DOHH2 (cell line): Measurements from ENCODE around the gene ENDOG.

Source experiments
- H3F3A ChIP-seq: fragments of 200-600 bp; sonication (generic), shearing (Covaris generic); 2 replicates; pipeline ENCODE4 v1.6.0; 2016; ENCODE audit warnings: antibody characterized with exemption, mild to moderate bottlenecking; ENCODE audit not compliant: control insufficient read depth, insufficient read depth
- H3K27ac ChIP-seq: fragments of 200-600 bp; sonication (generic); 2 replicates; pipeline ENCODE4 v1.5.1; 2014; ENCODE audit warnings: low read depth, mild to moderate bottlenecking, low read length, moderate library complexity
- H3K27me3 ChIP-seq: fragments of 200-600 bp; sonication (generic); 2 replicates; pipeline ENCODE4 v1.6.1; 2014; ENCODE audit warnings: mild to moderate bottlenecking, low read length, mixed read lengths; ENCODE audit not compliant: control insufficient read depth
- H3K36me3 ChIP-seq: fragments of 200-600 bp; sonication (generic); 2 replicates; pipeline ENCODE4 v1.6.1; 2014; ENCODE audit warnings: mild to moderate bottlenecking, low read length, moderate library complexity, mixed read lengths; ENCODE audit not compliant: control insufficient read depth
- H3K4me1 ChIP-seq: fragments of 200-600 bp; sonication (generic); 2 replicates; pipeline ENCODE4 v1.6.1; 2014; ENCODE audit warnings: mild to moderate bottlenecking, low read length, mixed read lengths; ENCODE audit not compliant: control insufficient read depth
- H3K4me2 ChIP-seq: fragments of 200-600 bp; sonication (generic); 2 replicates; pipeline ENCODE4 v1.6.0; 2014; ENCODE audit warnings: mild to moderate bottlenecking, low read length, moderate library complexity
- H3K4me3 ChIP-seq: fragments of 200-600 bp; sonication (generic); 2 replicates; pipeline ENCODE4 v1.5.1; 2014; ENCODE audit warnings: mild to moderate bottlenecking, low read length, mixed read lengths
- H3K79me2 ChIP-seq: fragments of 200-600 bp; sonication (generic); 2 replicates; pipeline ENCODE4 v1.6.1; 2014; ENCODE audit warnings: mild to moderate bottlenecking, low read length, mixed read lengths; ENCODE audit not compliant: control insufficient read depth
- H3K9me2 ChIP-seq: fragments of 200-600 bp; sonication (generic); replicated peaks from 2 replicates; pipeline ENCODE4 v1.6.1; 2014; ENCODE audit warnings: mild to moderate bottlenecking, low read length, mixed read lengths; ENCODE audit not compliant: control insufficient read depth
- H3K9me3 ChIP-seq: fragments of 200-600 bp; sonication (generic); 2 replicates; pipeline ENCODE4 v1.6.1; 2014; ENCODE audit warnings: antibody characterized with exemption, low read length, mixed read lengths; ENCODE audit not compliant: control insufficient read depth, insufficient read depth
- H4K20me1 ChIP-seq: fragments of 200-600 bp; sonication (generic); 2 replicates; pipeline ENCODE4 v1.6.0; 2014; ENCODE audit warnings: low read depth, mild to moderate bottlenecking, antibody characterized with exemption, low read length, moderate library complexity; ENCODE audit not compliant: control insufficient read depth, insufficient read depth
- EZH2phosphoT487 ChIP-seq: fragments of 200-600 bp; sonication (generic); IDR thresholded peaks from 2 replicates; pipeline ENCODE4 v1.6.1; 2017; ENCODE audit warnings: borderline replicate concordance, mild to moderate bottlenecking, antibody characterized with exemption, low read length, moderate library complexity, mixed read lengths
- TF ChIP-seq, protein P1 (sequence below): fragments of 200-600 bp; sonication (generic); IDR thresholded peaks from one replicate; pipeline ENCODE4 v1.5.1; 2014; ENCODE audit warnings: antibody characterized with exemption, mild to moderate bottlenecking, low read depth, low read length; ENCODE audit not compliant: poor library complexity, severe bottlenecking

The ENDOG gene

DNA sequence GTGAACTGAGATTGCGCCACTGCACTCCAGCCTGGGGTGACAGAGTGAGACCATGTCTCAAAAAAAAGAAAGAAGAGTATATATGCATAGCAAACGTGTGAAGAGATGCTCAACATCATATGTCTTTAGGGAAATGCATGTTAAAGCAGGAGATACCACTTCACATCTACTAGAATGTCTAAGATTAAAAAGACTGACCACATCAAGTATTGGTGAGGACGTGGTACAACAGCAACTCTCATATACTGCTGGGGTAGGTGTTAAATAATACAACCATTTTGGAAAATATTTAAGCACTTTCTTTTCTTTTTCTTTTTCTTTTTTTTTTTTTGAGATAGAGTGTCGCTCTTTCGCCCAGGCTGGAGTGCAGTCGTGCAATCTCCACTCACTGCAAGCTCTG, 32.9 kb upstream of the ENDOG start:
- no peak for TF ChIP-seq EZH2phosphoT487
- TF ChIP-seq, protein P1, sequence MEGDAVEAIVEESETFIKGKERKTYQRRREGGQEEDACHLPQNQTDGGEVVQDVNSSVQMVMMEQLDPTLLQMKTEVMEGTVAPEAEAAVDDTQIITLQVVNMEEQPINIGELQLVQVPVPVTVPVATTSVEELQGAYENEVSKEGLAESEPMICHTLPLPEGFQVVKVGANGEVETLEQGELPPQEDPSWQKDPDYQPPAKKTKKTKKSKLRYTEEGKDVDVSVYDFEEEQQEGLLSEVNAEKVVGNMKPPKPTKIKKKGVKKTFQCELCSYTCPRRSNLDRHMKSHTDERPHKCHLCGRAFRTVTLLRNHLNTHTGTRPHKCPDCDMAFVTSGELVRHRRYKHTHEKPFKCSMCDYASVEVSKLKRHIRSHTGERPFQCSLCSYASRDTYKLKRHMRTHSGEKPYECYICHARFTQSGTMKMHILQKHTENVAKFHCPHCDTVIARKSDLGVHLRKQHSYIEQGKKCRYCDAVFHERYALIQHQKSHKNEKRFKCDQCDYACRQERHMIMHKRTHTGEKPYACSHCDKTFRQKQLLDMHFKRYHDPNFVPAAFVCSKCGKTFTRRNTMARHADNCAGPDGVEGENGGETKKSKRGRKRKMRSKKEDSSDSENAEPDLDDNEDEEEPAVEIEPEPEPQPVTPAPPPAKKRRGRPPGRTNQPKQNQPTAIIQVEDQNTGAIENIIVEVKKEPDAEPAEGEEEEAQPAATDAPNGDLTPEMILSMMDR = no peak
- H3K4me1 ChIP-seq = peaks cover 51% of the 10 kb centered on the region
- no peaks in the 10 kb centered on the region for H3K9me3 ChIP-seq
- H3K36me3 ChIP-seq = peaks cover 14% of the 10 kb centered on the region
- H3F3A ChIP-seq = peaks cover 28% of the 10 kb centered on the region
- H4K20me1 ChIP-seq = no peaks in the 10 kb centered on the region
- no peaks in the 10 kb centered on the region for H3K27me3 ChIP-seq
- H3K4me2 ChIP-seq = no peak overlapping the region
- H3K27ac ChIP-seq = no peak overlapping the region
- H3K4me3 ChIP-seq = no peak overlapping the region
- H3K9me2 ChIP-seq = no peaks in the 10 kb centered on the region
- H3K79me2 ChIP-seq = peaks cover 22% of the 10 kb centered on the region

DNA sequence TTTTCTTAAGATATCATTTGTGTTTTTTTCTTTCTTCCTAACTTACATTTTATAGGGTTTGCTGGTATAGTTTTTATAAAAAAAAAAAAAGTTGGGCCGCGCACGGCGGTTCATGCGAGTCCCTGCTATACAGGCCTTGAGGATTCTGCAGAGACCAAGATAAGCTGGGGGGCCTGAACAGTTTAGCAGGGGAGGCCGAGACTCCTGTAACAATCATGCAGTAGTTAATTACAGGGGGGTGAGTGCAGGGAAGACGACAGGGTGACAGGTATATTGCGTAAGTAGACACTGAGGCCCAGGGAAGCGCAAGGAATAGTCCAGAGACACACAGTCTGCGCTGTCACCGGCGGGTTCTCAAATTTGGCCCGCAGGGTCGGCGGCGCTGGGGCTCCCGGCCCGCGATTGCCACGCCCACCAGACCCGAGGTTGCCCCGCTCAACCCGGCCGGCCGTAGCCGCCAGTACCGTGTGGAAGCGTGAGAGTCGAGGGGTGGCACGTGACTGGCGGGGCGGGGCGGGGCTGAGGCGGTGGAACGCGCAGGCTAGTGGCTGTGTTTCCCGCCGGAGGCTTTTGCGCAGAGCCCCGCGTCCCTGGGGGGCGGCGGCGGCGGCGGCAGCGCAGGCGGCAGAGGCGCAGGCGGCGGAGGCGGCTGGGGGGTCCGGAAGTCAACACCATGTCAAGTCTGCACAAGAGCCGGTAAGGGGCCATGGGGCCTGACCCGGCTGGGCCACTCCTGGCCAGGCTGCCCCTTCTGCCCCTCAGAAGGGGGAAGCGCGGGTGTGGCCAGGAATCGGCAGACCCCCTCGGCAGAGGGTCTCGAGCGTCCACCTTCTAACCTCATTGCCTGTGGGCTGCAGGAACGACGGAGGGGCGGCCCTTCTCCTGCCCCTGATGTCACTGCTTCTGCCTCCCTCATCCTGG, 31.4 kb upstream of the ENDOG start, which contains the start of gene TBC1D13:
Gene TBC1D13 (plus strand): TSS at position 573 of the 921 bp plus-strand sequence. CDS start 101 bp downstream, at position 674.
- H4K20me1 ChIP-seq = no peaks in the 10 kb centered on the region
- peaks cover 26% of the 10 kb centered on the region for H3K36me3 ChIP-seq
- H3F3A ChIP-seq = peaks cover 17% of the 10 kb centered on the region
- H3K27me3 ChIP-seq = no peaks in the 10 kb centered on the region
- TF ChIP-seq EZH2phosphoT487 = no peak
- TF ChIP-seq, protein P1 = no peak
- no peaks in the 10 kb centered on the region for H3K9me3 ChIP-seq
- no peaks in the 10 kb centered on the region for H3K9me2 ChIP-seq
- peaks cover 22% of the 10 kb centered on the region for H3K79me2 ChIP-seq
- peaks cover 40% of the 10 kb centered on the region for H3K4me1 ChIP-seq
- peak within 1 kb of the TSS; percentile 85 for H3K4me3 ChIP-seq
- H3K4me2 ChIP-seq = peak within 1 kb of the TSS; percentile 86
- H3K27ac ChIP-seq = peak within 1 kb of the TSS; percentile 67

GRCh38 chr9:128787659-128788058, 30.6 kb upstream of the ENDOG start:
- H3K27ac ChIP-seq = peak overlapping the region; percentile 29; the same call in 1 of the 2 replicates

More at GRCh38 chr9:128787659-128788058, 30.6 kb upstream of the ENDOG start:
- H3K9me3 ChIP-seq = no peaks in the 10 kb centered on the region
- no peaks in the 10 kb centered on the region for H3K27me3 ChIP-seq
- TF ChIP-seq EZH2phosphoT487 = no peak
- TF ChIP-seq, protein P1 = no peak
- peaks cover 10% of the 10 kb centered on the region for H3F3A ChIP-seq
- H3K79me2 ChIP-seq = peaks cover 22% of the 10 kb centered on the region
- H3K36me3 ChIP-seq = peaks cover 33% of the 10 kb centered on the region
- H3K9me2 ChIP-seq = no peaks in the 10 kb centered on the region
- H3K4me1 ChIP-seq = peaks cover 33% of the 10 kb centered on the region
- H4K20me1 ChIP-seq = no peaks in the 10 kb centered on the region
- peak overlapping the region; percentile 86 for H3K4me2 ChIP-seq
- peak overlapping the region; percentile 85 for H3K4me3 ChIP-seq
